Endothelial cell of umbilical vein (primary cell): ENCODE measurements around the gene SPEM2. TPM values are rescaled to one million over a fixed set of nuclear protein-coding genes. Genes with fewer than 3 reads are reported as not detected.
A peak's percentile ranks its signal among the peaks of the same experiment; 100 is the strongest.

ENCODE experiments used
- BruUV-seq: library from RNA; stranded (reverse); fragments of 400-500 nt; replicated peaks from 2 replicates; lab custom pipeline; 2021; lab: Mats Ljungman, UMichigan
- CTCF ChIA-PET: fragments of 300-600, 350-600 bp; sonication (Branson Sonifier 250); formaldehyde crosslinking; loops from one replicate; lab custom pipeline; 2021; ENCODE audit warnings: antibody characterized with exemption, inconsistent platforms; lab: Charles Lee
- POLR2A ChIA-PET: fragments of 300-600, 350-600 bp; sonication (Branson Sonifier 250); formaldehyde crosslinking; loops from one replicate; lab custom pipeline; 2021; ENCODE audit warnings: antibody characterized with exemption, inconsistent platforms; lab: Charles Lee
- DNase-seq: peaks from one replicate; pipeline ENCODE4 v3.0.0-alpha.2; 2011; ENCODE audit warnings: low read depth, low spot score
- FAIRE-seq: peaks from 2 replicates; lab custom pipeline; 2011; peaks lifted over from hg19 to GRCh38; lab: Jason Lieb, UNC
- H2AFZ ChIP-seq: 2 replicates; pipeline ENCODE4 v1.6.0; 2012; ENCODE audit warnings: low read depth, low read length, control low read depth, inconsistent platforms
- H3K27ac ChIP-seq: 2 replicates; pipeline ENCODE4 v1.5.1; 2011; ENCODE audit warnings: low read depth, mild to moderate bottlenecking, control low read depth, low read length, moderate library complexity; ENCODE audit not compliant: insufficient read depth
- H3K27me3 ChIP-seq, 2 experiments: 2 replicates each; pipeline versions ENCODE4 v1.6.0 to v1.6.1; 2011; ENCODE audit warnings: low read length in 2 of 2, mixed read lengths in 1 of 2; ENCODE audit not compliant: control insufficient read depth in 2 of 2, insufficient read depth in 2 of 2
- H3K36me3 ChIP-seq, 2 experiments: 2 replicates in 1 of 2; 3 replicates in 1 of 2; pipeline ENCODE4 v1.5.1; 2011; ENCODE audit warnings: low read length in 2 of 2, mild to moderate bottlenecking in 1 of 2, moderate library complexity in 1 of 2; ENCODE audit not compliant: control insufficient read depth in 2 of 2, insufficient read depth in 2 of 2; ENCODE audit errors: extremely low read depth in 1 of 2
- H3K4me1 ChIP-seq: 3 replicates; pipeline ENCODE4 v1.5.1; 2011; ENCODE audit warnings: mild to moderate bottlenecking, low read length; ENCODE audit not compliant: control insufficient read depth, insufficient read depth; ENCODE audit errors: extremely low read depth
- H3K4me2 ChIP-seq: 2 replicates; pipeline ENCODE4 v1.6.1; 2011; ENCODE audit warnings: low read length, control low read depth, mixed read lengths; ENCODE audit not compliant: insufficient read depth
- H3K4me3 ChIP-seq, 3 experiments: fragments of 200-600 bp in 1 of 3; sonication (generic), shearing (Covaris generic) in 1 of 3; replicated peaks in 1 of 3; 2 replicates each; pipeline ENCODE4 v1.5.1; 2011 to 2016; ENCODE audit warnings: control low read depth in 3 of 3, low read length in 3 of 3, mild to moderate bottlenecking in 2 of 3, inconsistent platforms in 1 of 3, low read depth in 1 of 3, moderate library complexity in 1 of 3; ENCODE audit not compliant: insufficient read depth in 1 of 3
- H3K79me2 ChIP-seq: 2 replicates; pipeline ENCODE4 v1.6.0; 2012; ENCODE audit warnings: low read length, inconsistent platforms; ENCODE audit not compliant: control insufficient read depth, insufficient read depth
- H3K9ac ChIP-seq: replicated peaks from 2 replicates; pipeline ENCODE3; 2011; ENCODE audit warnings: low read length, control low read depth; ENCODE audit not compliant: insufficient read depth; ENCODE audit errors: extremely low read depth
- H3K9me1 ChIP-seq: replicated peaks from 3 replicates; pipeline ENCODE4 v1.6.0; 2011; ENCODE audit warnings: mild to moderate bottlenecking, low read length; ENCODE audit not compliant: control insufficient read depth, insufficient read depth; ENCODE audit errors: extremely low read depth
- H3K9me3 ChIP-seq: replicated peaks from 2 replicates; pipeline ENCODE4 v1.5.1; 2012; ENCODE audit warnings: low read length, inconsistent platforms; ENCODE audit not compliant: control insufficient read depth, insufficient read depth
- H4K20me1 ChIP-seq: replicated peaks from 2 replicates; pipeline ENCODE3; 2011; ENCODE audit warnings: mild to moderate bottlenecking, low read length; ENCODE audit not compliant: control insufficient read depth, insufficient read depth; ENCODE audit errors: extremely low read depth
- CTCF ChIP-seq, 2 donors: IDR thresholded peaks; 1 replicate in 1 of 2; 2 replicates in 1 of 2; pipeline ENCODE4 v1.5.1; 2011; ENCODE audit warnings: low read length in 2 of 2, mild to moderate bottlenecking in 2 of 2, moderate library complexity in 2 of 2, control low read depth in 1 of 2, inconsistent platforms in 1 of 2, low read depth in 1 of 2; ENCODE audit not compliant: insufficient read depth in 1 of 2; ENCODE audit errors: extremely low read depth in 1 of 2
- EZH2 ChIP-seq: IDR thresholded peaks from 2 replicates; pipeline ENCODE4 v1.6.1; 2012; ENCODE audit warnings: borderline replicate concordance, low read depth, mild to moderate bottlenecking, moderate library complexity, low read length, inconsistent platforms; ENCODE audit not compliant: severe bottlenecking
- FOS ChIP-seq: IDR thresholded peaks from 2 replicates; pipeline ENCODE4 v1.6.1; 2011; ENCODE audit warnings: mild to moderate bottlenecking, low read length, moderate library complexity, borderline replicate concordance; ENCODE audit not compliant: insufficient read depth
- GATA2 ChIP-seq: IDR thresholded peaks from 2 replicates; pipeline ENCODE4 v1.7.0; 2011; ENCODE audit warnings: low read depth, mild to moderate bottlenecking, moderate library complexity, mixed read lengths, low read length; ENCODE audit not compliant: insufficient read length, insufficient read depth
- JUN ChIP-seq: IDR thresholded peaks from 2 replicates; pipeline ENCODE4 v1.6.1; 2011; ENCODE audit warnings: borderline replicate concordance, low read depth; ENCODE audit not compliant: insufficient read length, insufficient read depth
- MAX ChIP-seq: IDR thresholded peaks from 2 replicates; pipeline ENCODE4 v1.6.1; 2011; ENCODE audit not compliant: insufficient read depth, insufficient read length
- MYC ChIP-seq: IDR thresholded peaks from one replicate; pipeline ENCODE4 v1.6.1; 2011; ENCODE audit warnings: mild to moderate bottlenecking, low read depth, low read length
- POLR2A ChIP-seq: IDR thresholded peaks from 2 replicates; pipeline ENCODE4 v1.6.1; 2012; ENCODE audit warnings: low read depth, mild to moderate bottlenecking, control low read depth, low read length
- POLR2AphosphoS5 ChIP-seq: IDR thresholded peaks from 2 replicates; pipeline ENCODE4 v1.6.1; 2012; ENCODE audit warnings: low read depth, mild to moderate bottlenecking, control low read depth, low read length, moderate library complexity; ENCODE audit not compliant: insufficient read depth
- dilution Hi-C: fragments of 300-500 bp; cut with MboI; formaldehyde crosslinking; loops from one replicate; pipeline ENCODE4 v1.15.0; 2019; ENCODE audit warnings: low sequenced_read_pairs; ENCODE audit not compliant: extremely low pct_ligation_motif_present
- intact Hi-C: fragments of 100-400 bp; cut with micrococcal nuclease; formaldehyde crosslinking; loops from one replicate; pipeline ENCODE4 v1.10.0; 2022
- polyA plus RNA-seq, 4 experiments: library from polyadenylated mRNA; depleted of rRNA in 3 of 4; stranded (reverse) in 3 of 4; unstranded in 1 of 4; fragments of >200 nt; gene quantifications; 2 replicates each; pipeline versions ENCODE4 v1.2.1 to v1.2.3, GENCODE V29; 2011 to 2012; ENCODE audit warnings: missing spikeins in 1 of 4
- total RNA-seq: library from RNA; stranded (reverse); gene quantifications from 2 replicates; pipeline ENCODE4 v1.2.3, GENCODE V29; 2021

Gene SPEM2
- total and polyA plus RNA-seq, 2 donors (not counting 3 experiments of a cell fraction or from before 2014, with no cell fraction given): not detected

- no peaks in the 10 kb centered on the region for H4K20me1 ChIP-seq
- H2AFZ ChIP-seq: no peak within 1 kb of the TSS
- peaks cover 5% of the 10 kb centered on the region for H3K4me1 ChIP-seq
- no peaks in the 10 kb centered on the region for H3K9me1 ChIP-seq
- FAIRE-seq: no peak
- peaks cover 25 to 33% of the 10 kb centered on the region in 2 experiments for H3K27me3 ChIP-seq
- no peaks in the 10 kb centered on the region for H3K36me3 ChIP-seq
- ChIA-PET POLR2A (no interaction called here), CTCF (interaction anchor here (1.0 to 3.0 kb wide), 3 partner anchors 22 to 179 kb away, joined by 4 to 14 read pairs (median 4); partner anchors contain the start of genes TMEM256 and TMEM95)
- DNase-seq: no peak
- H3K4me2 ChIP-seq: no peak within 1 kb of the TSS
- dilution Hi-C loops (no loop called here), intact Hi-C loops (no loop called here)
- H3K9ac ChIP-seq: no peak within 1 kb of the TSS
- no peak for TF ChIP-seq POLR2AphosphoS5
- TF ChIP-seq GATA2: no peak
- TF ChIP-seq EZH2: peak; percentile 84
- TF ChIP-seq JUN: no peak
- TF ChIP-seq POLR2A: no peak
- TF ChIP-seq FOS: no peak
- BruUV-seq: no TSS peak
- H3K27ac ChIP-seq: no peak within 1 kb of the TSS
- H3K79me2 ChIP-seq: no peaks in the 10 kb centered on the region
- no peak within 1 kb of the TSS for H3K4me3 ChIP-seq
- H3K9me3 ChIP-seq: no peaks in the 10 kb centered on the region
Measured at GRCh38 chr17:7380855-7381683, 44.3 kb upstream of the SPEM2 start, which contains the start of gene TNK1. TSS of gene TNK1 (plus strand) at chr17:7381089. CDS start at chr17:7382927, 1,838 bp downstream.

GRCh38 chr17:7382901-7383300, 42.5 kb upstream of the SPEM2 start:
- Histone ChIP-seq H3K27me3 (peaks cover 25 to 33% of the 10 kb centered on the region in 2 experiments), H3K36me3 (no peaks in the 10 kb centered on the region), H3K4me1 (peaks cover 5% of the 10 kb centered on the region), H2AFZ (no peak overlapping the region), H3K79me2 (no peaks in the 10 kb centered on the region), H3K4me2 (no peak overlapping the region), H3K27ac (no peak overlapping the region), H3K9ac (no peak overlapping the region), H3K9me1 (no peaks in the 10 kb centered on the region), H3K4me3 (no peak overlapping the region), H3K9me3 (no peaks in the 10 kb centered on the region), H4K20me1 (no peaks in the 10 kb centered on the region)
- dilution Hi-C loops (no loop called here), intact Hi-C loops (no loop called here)
- BruUV-seq: no TSS peak
- ChIA-PET POLR2A (no interaction called here), CTCF (no interaction called here)
- TF ChIP-seq CTCF (IDR thresholded peaks at IDR 0.05; ENCODE audit: extremely low read depth in 1 of 2, insufficient read depth in 1 of 2, low read depth in 1 of 2, low read length in 2 of 2): no peak
- no peak for TF ChIP-seq POLR2A
- no peak for TF ChIP-seq MYC
- TF ChIP-seq MAX: no peak
- TF ChIP-seq EZH2: no peak
- TF ChIP-seq GATA2: no peak
- no peak for TF ChIP-seq FOS
- no peak for TF ChIP-seq JUN
- no peak for TF ChIP-seq POLR2AphosphoS5
- FAIRE-seq: no peak
- no peak for DNase-seq
